ENCODE results near the gene AKAP3. TPM values are rescaled to one million over a fixed set of nuclear protein-coding genes. Genes with fewer than 3 reads are reported as not detected.

AKAP3 gene
- polyA plus RNA-seq, 1 donor (not counting 4 experiments of a cell fraction or from before 2014, with no cell fraction given), result 0.72 TPM

DNA sequence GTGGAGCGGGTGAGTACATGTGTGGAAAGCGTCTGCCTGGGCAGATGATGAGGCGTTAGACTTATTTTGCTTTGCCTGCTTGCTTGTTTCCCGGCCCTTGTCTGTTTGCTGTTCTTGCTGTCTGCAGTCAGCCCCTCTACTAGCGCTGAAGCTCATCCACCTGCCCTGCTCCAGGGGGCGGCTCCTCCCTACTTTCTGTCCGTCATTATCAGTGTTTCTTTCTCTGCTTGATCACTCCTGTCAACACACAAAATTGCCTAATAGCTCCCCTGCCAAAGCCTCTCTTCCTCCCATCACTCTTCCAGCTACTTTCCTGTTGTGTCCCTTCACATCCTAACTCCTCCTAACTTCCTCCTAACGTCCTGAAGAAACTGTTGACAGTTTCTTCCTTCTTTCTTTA lies 36.5 kb upstream of the AKAP3 start:
- Histone ChIP-seq H3K27me3 (ENCODE audit: control insufficient read depth, extremely low read depth, insufficient read depth, low read length) (no peaks in the 10 kb centered on the region), H4K20me1 (ENCODE audit: control insufficient read depth, extremely low read depth, insufficient read depth, low read length) (no peaks in the 10 kb centered on the region), H3K36me3 (ENCODE audit: control insufficient read depth in 2 of 2, extremely low read depth in 1 of 2, insufficient read depth in 2 of 2, low read length in 2 of 2) (peaks cover 9 to 12% of the 10 kb centered on the region in 2 experiments), H3K4me2 (ENCODE audit: control insufficient read depth, extremely low read depth, insufficient read depth, low read depth, low read length) (no peak overlapping the region), H3K79me2 (ENCODE audit: control insufficient read depth, insufficient read depth, low read length) (no peaks in the 10 kb centered on the region), H3K4me3 (ENCODE audit: control insufficient read depth in 2 of 3, extremely low read depth in 1 of 3, insufficient read depth in 2 of 3, low read depth in 1 of 3, low read length in 3 of 3) (no peak overlapping the region), H3K9me3 (ENCODE audit: control insufficient read depth, low read depth, low read length) (no peaks in the 10 kb centered on the region), H3K9me1 (ENCODE audit: control insufficient read depth, extremely low read depth, insufficient read depth, low read length) (no peaks in the 10 kb centered on the region), H3K9ac (ENCODE audit: control insufficient read depth, extremely low read depth, insufficient read depth, low read length) (no peak overlapping the region), H3K27ac (ENCODE audit: control insufficient read depth, insufficient read depth, low read length) (no peak overlapping the region), H2AFZ (ENCODE audit: control insufficient read depth, low read length) (no peak overlapping the region), H3K4me1 (ENCODE audit: control insufficient read depth, extremely low read depth, insufficient read depth, low read length) (no peaks in the 10 kb centered on the region)
- TF ChIP-seq, protein P1, sequence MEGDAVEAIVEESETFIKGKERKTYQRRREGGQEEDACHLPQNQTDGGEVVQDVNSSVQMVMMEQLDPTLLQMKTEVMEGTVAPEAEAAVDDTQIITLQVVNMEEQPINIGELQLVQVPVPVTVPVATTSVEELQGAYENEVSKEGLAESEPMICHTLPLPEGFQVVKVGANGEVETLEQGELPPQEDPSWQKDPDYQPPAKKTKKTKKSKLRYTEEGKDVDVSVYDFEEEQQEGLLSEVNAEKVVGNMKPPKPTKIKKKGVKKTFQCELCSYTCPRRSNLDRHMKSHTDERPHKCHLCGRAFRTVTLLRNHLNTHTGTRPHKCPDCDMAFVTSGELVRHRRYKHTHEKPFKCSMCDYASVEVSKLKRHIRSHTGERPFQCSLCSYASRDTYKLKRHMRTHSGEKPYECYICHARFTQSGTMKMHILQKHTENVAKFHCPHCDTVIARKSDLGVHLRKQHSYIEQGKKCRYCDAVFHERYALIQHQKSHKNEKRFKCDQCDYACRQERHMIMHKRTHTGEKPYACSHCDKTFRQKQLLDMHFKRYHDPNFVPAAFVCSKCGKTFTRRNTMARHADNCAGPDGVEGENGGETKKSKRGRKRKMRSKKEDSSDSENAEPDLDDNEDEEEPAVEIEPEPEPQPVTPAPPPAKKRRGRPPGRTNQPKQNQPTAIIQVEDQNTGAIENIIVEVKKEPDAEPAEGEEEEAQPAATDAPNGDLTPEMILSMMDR (optimal IDR thresholded peaks at IDR 0.05 in 1 of 3, IDR thresholded peaks at IDR 0.05 in 1 of 3, conservative IDR thresholded peaks at IDR 0.05 in 1 of 3; ENCODE audit: extremely low read depth in 1 of 3, insufficient read depth in 2 of 3, low read length in 3 of 3), result no peak
- no peak for TF ChIP-seq EZH2 (IDR thresholded peaks at IDR 0.05; ENCODE audit: low read length)
- dilution Hi-C loops (cut with MboI; ENCODE audit: extremely low pct_ligation_motif_present, low sequenced_read_pairs), result no loop called here
- DNase-seq (ENCODE audit: low read depth, low spot score) (no peak), FAIRE-seq (no peak)

DNA sequence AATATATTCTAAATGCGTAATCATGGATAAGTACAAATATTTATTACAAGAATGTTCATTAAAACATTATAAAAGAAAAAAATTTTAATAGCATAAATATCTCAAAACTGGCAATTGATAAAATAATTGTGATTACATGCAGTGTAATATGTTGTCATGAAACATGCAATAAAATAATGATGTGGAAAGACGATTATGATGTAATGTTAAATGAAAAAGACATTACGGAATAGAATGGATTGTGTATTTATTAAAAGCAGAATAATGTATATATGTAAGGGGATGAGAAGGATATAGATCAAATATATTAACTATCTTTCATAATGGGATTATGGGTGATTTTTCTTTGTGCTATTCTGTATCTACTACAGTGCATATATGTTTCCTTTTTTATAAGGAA lies 32.9 kb upstream of the AKAP3 start:
- no peak for FAIRE-seq

More for the DNA sequence above, 32.9 kb upstream of the AKAP3 start:
- dilution Hi-C loops (cut with MboI; ENCODE audit: extremely low pct_ligation_motif_present, low sequenced_read_pairs), result no loop called here
- Histone ChIP-seq H3K9me1 (ENCODE audit: control insufficient read depth, extremely low read depth, insufficient read depth, low read length) (no peaks in the 10 kb centered on the region), H4K20me1 (ENCODE audit: control insufficient read depth, extremely low read depth, insufficient read depth, low read length) (no peaks in the 10 kb centered on the region), H3K4me2 (ENCODE audit: control insufficient read depth, extremely low read depth, insufficient read depth, low read depth, low read length) (no peak overlapping the region), H3K9ac (ENCODE audit: control insufficient read depth, extremely low read depth, insufficient read depth, low read length) (no peak overlapping the region), H3K36me3 (ENCODE audit: control insufficient read depth in 2 of 2, extremely low read depth in 1 of 2, insufficient read depth in 2 of 2, low read length in 2 of 2) (peaks cover 7% of the 10 kb centered on the region in 2 experiments), H3K4me1 (ENCODE audit: control insufficient read depth, extremely low read depth, insufficient read depth, low read length) (no peaks in the 10 kb centered on the region), H2AFZ (ENCODE audit: control insufficient read depth, low read length) (no peak overlapping the region), H3K27me3 (ENCODE audit: control insufficient read depth, extremely low read depth, insufficient read depth, low read length) (no peaks in the 10 kb centered on the region), H3K79me2 (ENCODE audit: control insufficient read depth, insufficient read depth, low read length) (no peaks in the 10 kb centered on the region), H3K4me3 (ENCODE audit: control insufficient read depth in 2 of 3, extremely low read depth in 1 of 3, insufficient read depth in 2 of 3, low read depth in 1 of 3, low read length in 3 of 3) (no peak overlapping the region), H3K9me3 (ENCODE audit: control insufficient read depth, low read depth, low read length) (no peaks in the 10 kb centered on the region), H3K27ac (ENCODE audit: control insufficient read depth, insufficient read depth, low read length) (no peak overlapping the region)
- no peak for DNase-seq (ENCODE audit: low read depth, low spot score)
- no peak for TF ChIP-seq EZH2 (IDR thresholded peaks at IDR 0.05; ENCODE audit: low read length)
- TF ChIP-seq, protein P1 (optimal IDR thresholded peaks at IDR 0.05 in 1 of 3, IDR thresholded peaks at IDR 0.05 in 1 of 3, conservative IDR thresholded peaks at IDR 0.05 in 1 of 3; ENCODE audit: extremely low read depth in 1 of 3, insufficient read depth in 2 of 3, low read length in 3 of 3), result no peak

Measured in keratinocyte (primary cell).